Measurements from ENCODE around the gene SLC25A36.

Gene SLC25A36

DNA sequence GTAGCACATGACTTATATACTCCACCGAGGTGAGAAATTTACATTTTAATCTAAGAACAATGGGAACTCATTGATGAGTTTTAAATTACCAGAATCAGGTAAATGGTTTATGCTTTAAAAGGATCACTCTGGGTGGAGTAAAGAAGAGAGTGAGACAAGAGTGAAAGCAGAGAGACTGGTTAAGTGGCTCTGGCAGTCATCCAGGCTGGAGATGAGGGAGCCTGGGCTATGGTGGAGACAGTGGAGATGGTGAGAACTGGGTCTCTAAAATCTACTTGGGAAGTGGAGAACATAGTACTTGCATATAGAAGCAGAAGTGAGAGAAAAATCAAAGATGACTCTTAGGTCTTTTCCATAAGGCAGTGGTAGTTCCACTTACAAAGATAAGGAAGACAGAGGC, 37.1 kb upstream of the SLC25A36 start:
- FAIRE-seq (no peak), DNase-seq (ENCODE audit: insufficient read length, low spot score) (no peak)
- TF ChIP-seq, protein P1, sequence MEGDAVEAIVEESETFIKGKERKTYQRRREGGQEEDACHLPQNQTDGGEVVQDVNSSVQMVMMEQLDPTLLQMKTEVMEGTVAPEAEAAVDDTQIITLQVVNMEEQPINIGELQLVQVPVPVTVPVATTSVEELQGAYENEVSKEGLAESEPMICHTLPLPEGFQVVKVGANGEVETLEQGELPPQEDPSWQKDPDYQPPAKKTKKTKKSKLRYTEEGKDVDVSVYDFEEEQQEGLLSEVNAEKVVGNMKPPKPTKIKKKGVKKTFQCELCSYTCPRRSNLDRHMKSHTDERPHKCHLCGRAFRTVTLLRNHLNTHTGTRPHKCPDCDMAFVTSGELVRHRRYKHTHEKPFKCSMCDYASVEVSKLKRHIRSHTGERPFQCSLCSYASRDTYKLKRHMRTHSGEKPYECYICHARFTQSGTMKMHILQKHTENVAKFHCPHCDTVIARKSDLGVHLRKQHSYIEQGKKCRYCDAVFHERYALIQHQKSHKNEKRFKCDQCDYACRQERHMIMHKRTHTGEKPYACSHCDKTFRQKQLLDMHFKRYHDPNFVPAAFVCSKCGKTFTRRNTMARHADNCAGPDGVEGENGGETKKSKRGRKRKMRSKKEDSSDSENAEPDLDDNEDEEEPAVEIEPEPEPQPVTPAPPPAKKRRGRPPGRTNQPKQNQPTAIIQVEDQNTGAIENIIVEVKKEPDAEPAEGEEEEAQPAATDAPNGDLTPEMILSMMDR (IDR thresholded peaks at IDR 0.05; ENCODE audit: insufficient read depth, missing control alignments): no peak

DNA sequence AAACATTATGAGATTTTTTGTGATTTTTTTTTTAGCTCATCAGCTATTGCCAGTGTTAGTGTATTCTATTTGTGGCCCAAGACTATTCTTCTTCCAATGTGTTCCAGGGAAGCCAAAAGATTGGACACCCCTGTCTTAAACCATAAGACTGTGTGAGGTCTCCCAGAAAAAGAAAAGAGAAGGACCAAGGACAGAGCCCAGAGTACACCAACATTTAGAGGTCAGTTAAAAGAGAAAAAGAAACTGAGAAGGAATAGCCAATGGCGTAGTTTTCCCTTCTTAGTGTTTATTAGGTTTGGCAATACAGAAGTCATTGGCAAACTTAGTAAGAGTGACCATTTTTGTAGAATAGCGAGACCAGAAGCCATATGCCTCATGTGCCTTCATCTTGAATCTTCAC, 36.1 kb upstream of the SLC25A36 start:
- no peak for FAIRE-seq
- no peak for DNase-seq (ENCODE audit: insufficient read length, low spot score)
- TF ChIP-seq, protein P1 (IDR thresholded peaks at IDR 0.05; ENCODE audit: insufficient read depth, missing control alignments): no peak

DNA sequence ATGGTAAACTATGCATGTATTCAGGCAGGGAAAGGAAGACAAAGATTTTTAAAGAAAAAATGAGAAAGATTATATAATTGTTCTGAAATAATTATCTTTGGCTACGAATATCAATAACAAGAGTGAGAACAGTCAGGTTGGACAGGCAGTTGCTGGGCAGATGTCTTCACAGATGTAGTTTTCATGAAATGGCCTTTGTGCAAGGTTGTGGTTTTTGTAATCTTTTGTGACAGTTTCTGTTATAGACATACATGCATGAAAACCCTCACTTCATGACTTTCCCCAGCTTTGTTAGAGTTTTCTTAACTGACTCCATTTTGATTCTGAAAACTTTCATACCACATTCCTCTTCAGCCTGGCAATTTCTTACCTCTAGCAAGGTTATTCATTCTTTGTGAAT, 34.9 kb upstream of the SLC25A36 start:
- DNase-seq (ENCODE audit: insufficient read length, low spot score) (no peak), FAIRE-seq (no peak)
- TF ChIP-seq, protein P1 (IDR thresholded peaks at IDR 0.05; ENCODE audit: insufficient read depth, missing control alignments): no peak

DNA sequence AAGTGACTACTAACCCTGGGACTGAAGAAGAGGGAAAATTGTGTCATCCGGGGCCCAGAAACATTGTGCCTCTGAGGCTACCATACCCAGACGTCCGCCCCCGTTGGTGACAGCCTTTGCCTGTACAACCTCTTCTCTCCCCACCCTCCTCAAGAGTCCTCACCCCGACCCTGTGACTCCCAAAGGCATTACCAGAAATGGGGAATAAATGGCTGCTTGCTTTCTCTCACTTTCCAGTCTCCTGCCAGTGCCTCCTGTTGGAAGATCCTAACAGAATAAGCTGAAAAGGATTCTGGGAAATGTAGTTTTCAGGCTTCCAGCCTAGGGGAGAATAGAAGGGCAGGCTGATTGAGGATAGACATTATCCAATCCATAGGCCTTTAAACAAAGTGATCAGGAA, 30.8 kb upstream of the SLC25A36 start:
- TF ChIP-seq, protein P1 (IDR thresholded peaks at IDR 0.05; ENCODE audit: insufficient read depth, missing control alignments): no peak
- DNase-seq (ENCODE audit: insufficient read length, low spot score) (no peak), FAIRE-seq (no peak)

DNA sequence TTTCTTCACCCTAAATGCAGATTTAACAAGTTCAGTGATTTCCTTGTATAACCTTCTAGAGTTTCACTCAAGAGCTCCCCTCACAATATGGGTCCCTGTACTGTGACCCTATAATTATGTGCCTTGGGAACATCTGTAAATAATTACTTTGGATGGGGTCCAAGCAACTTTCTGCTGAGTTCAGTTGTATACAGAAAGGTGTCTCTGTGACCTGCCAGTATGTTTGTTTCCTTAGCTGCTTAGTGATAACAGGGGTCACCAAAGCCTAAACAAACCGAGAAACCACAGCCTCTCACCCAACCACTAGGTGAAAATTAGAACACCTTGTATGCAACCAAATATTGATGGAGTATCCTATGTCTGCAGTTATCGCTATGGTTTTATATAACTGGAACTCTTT, 29.8 kb upstream of the SLC25A36 start:
- TF ChIP-seq, protein P1 (IDR thresholded peaks at IDR 0.05; ENCODE audit: insufficient read depth, missing control alignments): no peak
- FAIRE-seq (no peak), DNase-seq (ENCODE audit: insufficient read length, low spot score) (no peak)

DNA sequence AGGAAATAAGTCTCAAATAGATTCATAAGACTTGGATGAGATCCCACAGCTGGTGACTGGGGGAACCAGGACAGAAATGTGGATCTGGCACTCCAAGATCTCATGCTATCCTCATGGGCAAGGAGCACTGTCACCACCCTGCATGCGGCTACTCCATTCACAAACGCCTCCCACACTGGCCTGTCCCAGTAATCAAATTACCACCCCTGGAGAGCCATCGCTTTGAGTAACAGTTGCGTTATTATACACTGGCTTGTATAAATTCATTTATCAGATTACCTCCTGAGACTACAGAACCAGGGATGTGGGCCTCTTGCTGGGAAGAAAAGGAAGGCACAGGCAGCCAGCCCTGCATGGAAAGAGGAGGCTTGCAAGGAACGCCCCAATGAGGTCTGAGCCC, 27.9 kb upstream of the SLC25A36 start:
- TF ChIP-seq, protein P1 (IDR thresholded peaks at IDR 0.05; ENCODE audit: insufficient read depth, missing control alignments): no peak
- FAIRE-seq (no peak), DNase-seq (ENCODE audit: insufficient read length, low spot score) (no peak)

DNA sequence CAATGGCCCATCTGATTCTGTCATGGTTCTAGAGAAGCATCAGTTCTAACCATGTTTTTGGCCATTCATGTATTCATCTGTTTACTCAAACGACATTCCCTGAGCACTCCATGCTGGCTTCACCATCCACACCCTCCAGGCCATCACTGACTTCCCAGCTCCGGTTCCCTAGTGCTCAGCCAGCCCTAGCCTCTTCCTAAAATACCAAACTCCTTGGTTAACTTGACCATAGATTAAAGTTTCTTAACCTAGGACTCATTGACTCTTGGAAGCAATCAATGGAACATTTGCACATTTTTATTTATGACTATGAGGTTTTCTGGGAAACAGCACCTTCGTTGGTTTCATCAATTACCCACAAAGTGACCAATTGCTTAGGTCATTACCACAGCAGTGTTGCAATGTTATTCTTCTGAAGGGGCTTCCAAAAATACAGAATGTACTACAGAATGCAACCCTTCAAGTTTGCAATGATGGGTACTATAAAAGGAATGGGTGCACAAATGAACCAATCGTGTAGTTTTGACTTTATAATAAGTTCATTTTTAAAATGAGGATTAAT, 27.2 kb upstream of the SLC25A36 start:
- no peak for DNase-seq (ENCODE audit: insufficient read length, low spot score)
- TF ChIP-seq, protein P1 (IDR thresholded peaks at IDR 0.05; ENCODE audit: insufficient read depth, missing control alignments): no peak
- FAIRE-seq: no peak
